Stimulated activated CD4-positive, alpha-beta T cell treated with anti-CD3 and anti-CD28 coated beads, Interleukin-4, amount 100 ng/mL, for 4 hours (primary cell): ENCODE results near the gene ZNF708.
"Not testable (repeated sequence)": the region's sequence is repeated elsewhere in the genome, so short reads cannot be mapped to it uniquely, and the experiment has no call there.

Experiments used
- DNase-seq, 2 experiments: peaks; one replicate each; pipeline ENCODE4 v3.0.0-alpha.2; 2020

ZNF708 gene

DNA sequence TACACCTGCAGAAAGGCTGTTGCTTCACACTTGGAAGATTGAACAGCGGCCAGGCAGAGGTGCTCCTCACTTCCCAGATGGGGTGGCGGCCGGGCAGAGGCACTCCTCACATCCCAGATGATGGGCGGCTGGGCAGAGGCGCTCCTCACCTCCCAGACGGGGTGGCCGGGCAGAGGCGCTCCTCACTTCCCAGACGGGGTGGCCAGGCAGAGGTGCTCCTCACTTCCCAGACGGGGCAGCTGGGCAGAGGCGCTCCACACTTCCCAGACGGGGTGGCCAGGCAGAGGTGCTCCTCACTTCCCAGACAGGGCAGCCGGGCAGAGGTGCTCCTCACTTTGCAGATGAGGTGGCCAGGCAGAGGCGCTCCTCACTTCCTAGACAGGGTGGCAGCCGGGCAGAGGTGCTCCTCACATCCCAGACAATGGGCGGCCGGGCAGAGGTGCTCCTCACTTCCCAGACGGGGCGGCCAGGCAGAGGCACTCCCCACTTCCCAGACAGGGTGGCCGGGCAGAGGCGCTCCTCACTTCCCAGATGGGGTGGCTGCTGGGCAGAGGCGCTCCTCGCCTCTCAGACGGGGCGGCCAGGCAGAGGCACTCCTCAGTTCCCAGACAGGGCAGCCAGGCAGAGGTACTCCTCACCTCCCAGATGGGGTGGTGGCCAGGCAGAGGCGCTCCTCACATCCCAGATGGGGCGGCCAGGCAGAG, 69.6 kb downstream of the ZNF708 start:
- not testable (repeated sequence) for DNase-seq

GRCh38 chr19:21256722-21257121, 72.5 kb downstream of the ZNF708 start:
- DNase-seq: no peak
